Mesenchymal stem cell (in vitro differentiated cells and primary cell): ENCODE results near the gene CD63.

Experiments
- DNase-seq: peaks from one replicate; pipeline ENCODE4 v3.0.0-alpha.2; 2013
- H2AFZ ChIP-seq: one replicate; pipeline ENCODE4 v1.6.1; 2013; ENCODE audit warnings: low read depth, mild to moderate bottlenecking, control low read depth, inconsistent platforms, low read length, moderate library complexity
- H2AK5ac ChIP-seq: 2 replicates; pipeline ENCODE4 v1.6.1; 2013; ENCODE audit warnings: low read length, moderate library complexity, mild to moderate bottlenecking, inconsistent platforms; ENCODE audit not compliant: severe bottlenecking
- H2BK120ac ChIP-seq: one replicate; pipeline ENCODE4 v1.6.1; 2013; ENCODE audit warnings: low read depth, mild to moderate bottlenecking, inconsistent platforms, low read length, moderate library complexity
- H2BK12ac ChIP-seq, 2 experiments: one replicate each; pipeline ENCODE4 v1.6.1; 2013; ENCODE audit warnings: inconsistent platforms in 2 of 2, low read length in 2 of 2, mild to moderate bottlenecking in 2 of 2, moderate library complexity in 2 of 2, control low read depth in 1 of 2
- H2BK15ac ChIP-seq: one replicate; pipeline ENCODE4 v1.6.1; 2013; ENCODE audit warnings: mild to moderate bottlenecking, low read depth, inconsistent platforms; ENCODE audit not compliant: poor library complexity, severe bottlenecking
- H2BK5ac ChIP-seq: 2 replicates; pipeline ENCODE4 v1.6.1; 2013; ENCODE audit warnings: low read depth, mild to moderate bottlenecking, low read length, control low read depth, inconsistent platforms; ENCODE audit not compliant: poor library complexity, severe bottlenecking
- H3K14ac ChIP-seq, 2 experiments: one replicate each; pipeline ENCODE4 v1.6.1; 2013; ENCODE audit warnings: inconsistent platforms in 2 of 2, low read length in 2 of 2, control low read depth in 1 of 2, mild to moderate bottlenecking in 1 of 2, moderate library complexity in 1 of 2
- H3K18ac ChIP-seq, 2 experiments: one replicate each; pipeline ENCODE4 v1.6.1; 2013; ENCODE audit warnings: inconsistent platforms in 2 of 2, low read length in 2 of 2, control low read depth in 1 of 2, low read depth in 1 of 2, mild to moderate bottlenecking in 1 of 2
- H3K23ac ChIP-seq, 2 experiments: one replicate each; pipeline ENCODE4 v1.6.1; 2013; ENCODE audit warnings: inconsistent platforms in 2 of 2, low read length in 2 of 2, mild to moderate bottlenecking in 2 of 2, moderate library complexity in 2 of 2, control low read depth in 1 of 2
- H3K27ac ChIP-seq: 2 replicates; pipeline ENCODE4 v1.5.1; 2013; ENCODE audit warnings: mild to moderate bottlenecking, moderate library complexity, low read length, control low read depth, inconsistent platforms; ENCODE audit not compliant: poor library complexity, severe bottlenecking
- H3K27me3 ChIP-seq, 2 experiments: 2 replicates each; pipeline versions ENCODE4 v1.6.1 to v1.7.0; 2013; ENCODE audit warnings: low read length in 2 of 2, mild to moderate bottlenecking in 2 of 2, moderate library complexity in 2 of 2, control low read depth in 1 of 2, inconsistent platforms in 1 of 2; ENCODE audit not compliant: control insufficient read depth in 1 of 2, insufficient read depth in 1 of 2
- H3K36me3 ChIP-seq, 2 experiments: 2 replicates each; pipeline versions ENCODE4 v1.6.1 to v1.7.0; 2013; ENCODE audit warnings: low read length in 2 of 2, control low read depth in 1 of 2, inconsistent platforms in 1 of 2, low read depth in 1 of 2, mild to moderate bottlenecking in 1 of 2; ENCODE audit not compliant: insufficient read depth in 2 of 2, control insufficient read depth in 1 of 2
- H3K4ac ChIP-seq, 2 experiments: one replicate each; pipeline ENCODE4 v1.6.1; 2013; ENCODE audit warnings: inconsistent platforms in 2 of 2, low read length in 2 of 2, mild to moderate bottlenecking in 2 of 2, moderate library complexity in 2 of 2, control low read depth in 1 of 2, low read depth in 1 of 2
- H3K4me1 ChIP-seq: 2 replicates; pipeline ENCODE4 v1.6.1; 2013; ENCODE audit warnings: low read depth, low read length, control low read depth; ENCODE audit not compliant: control insufficient read depth, insufficient read depth
- H3K4me2 ChIP-seq: 2 replicates; pipeline ENCODE4 v1.6.1; 2013; ENCODE audit warnings: low read length, mild to moderate bottlenecking, inconsistent platforms; ENCODE audit not compliant: poor library complexity, severe bottlenecking
- H3K4me3 ChIP-seq, 2 experiments: 2 replicates each; pipeline versions ENCODE4 v1.5.1 to v1.7.0; 2013; ENCODE audit warnings: low read length in 2 of 2, mild to moderate bottlenecking in 2 of 2, control low read depth in 1 of 2, low read depth in 1 of 2; ENCODE audit not compliant: insufficient read depth in 1 of 2
- H3K79me1 ChIP-seq: replicated peaks from 2 replicates; pipeline ENCODE4 v1.6.1; 2013; ENCODE audit warnings: mild to moderate bottlenecking, control low read depth, low read length, inconsistent platforms; ENCODE audit not compliant: poor library complexity, severe bottlenecking
- H3K9ac ChIP-seq: 2 replicates; pipeline ENCODE4 v1.7.0; 2013; ENCODE audit warnings: mild to moderate bottlenecking, low read length, moderate library complexity
- H3K9me3 ChIP-seq: 2 replicates; pipeline ENCODE4 v1.7.0; 2013; ENCODE audit warnings: mild to moderate bottlenecking, low read length; ENCODE audit not compliant: control insufficient read depth
- H4K8ac ChIP-seq: one replicate; pipeline ENCODE4 v1.6.1; 2013; ENCODE audit warnings: inconsistent platforms, mild to moderate bottlenecking, low read length, moderate library complexity
- H4K91ac ChIP-seq: one replicate; pipeline ENCODE4 v1.6.1; 2013; ENCODE audit warnings: mild to moderate bottlenecking, low read length, inconsistent platforms
- WGBS: methylation state at CpG from one replicate; pipeline ENCODE4 v1.1.7; 2013; ENCODE audit warnings: mixed read lengths; 5-methylcytosine and 5-hydroxymethylcytosine counted together

Gene CD63

GRCh38 chr12:55715833-55716581, 12.8 kb downstream of the CD63 start, which contains the start of gene BLOC1S1:
Gene BLOC1S1, plus strand, starts transcription at chr12:55716046. Its CDS starts 6 bp downstream, at chr12:55716052.
- Histone ChIP-seq H2AK5ac (peak within 1 kb of the TSS; percentile 74), H3K18ac (peak within 1 kb of the TSS; percentile 31 to 81), H2BK5ac (peak within 1 kb of the TSS; percentile 94), H3K9me3 (no peaks in the 10 kb centered on the region), H2BK120ac (peak within 1 kb of the TSS; percentile 6), H3K27ac (peak within 1 kb of the TSS; percentile 98), H4K91ac (peak within 1 kb of the TSS; percentile 54), H3K14ac (no peak within 1 kb of the TSS), H3K4me3 (peak within 1 kb of the TSS; percentile 67 to 78), H3K23ac (no peak within 1 kb of the TSS), H3K4me1 (peaks cover 37% of the 10 kb centered on the region), H3K9ac (peak within 1 kb of the TSS; percentile 92), H3K79me1 (peaks cover 8% of the 10 kb centered on the region), H2BK12ac (peak within 1 kb of the TSS in 1 of 2 experiments; percentile 73), H3K4ac (peak within 1 kb of the TSS; percentile 30 to 61), H3K4me2 (peak within 1 kb of the TSS; percentile 85), H2AFZ (peak within 1 kb of the TSS; percentile 83), H3K27me3 (peaks cover 0 to 18% of the 10 kb centered on the region in 2 experiments), H2BK15ac (peak within 1 kb of the TSS; percentile 26), H4K8ac (peak within 1 kb of the TSS; percentile 98), H3K36me3 (peaks cover 0 to 3% of the 10 kb centered on the region in 2 experiments)
- under 1% methylated on average over 35 of the region's 42 CpGs for WGBS
- peak; percentile 92 for DNase-seq

DNA sequence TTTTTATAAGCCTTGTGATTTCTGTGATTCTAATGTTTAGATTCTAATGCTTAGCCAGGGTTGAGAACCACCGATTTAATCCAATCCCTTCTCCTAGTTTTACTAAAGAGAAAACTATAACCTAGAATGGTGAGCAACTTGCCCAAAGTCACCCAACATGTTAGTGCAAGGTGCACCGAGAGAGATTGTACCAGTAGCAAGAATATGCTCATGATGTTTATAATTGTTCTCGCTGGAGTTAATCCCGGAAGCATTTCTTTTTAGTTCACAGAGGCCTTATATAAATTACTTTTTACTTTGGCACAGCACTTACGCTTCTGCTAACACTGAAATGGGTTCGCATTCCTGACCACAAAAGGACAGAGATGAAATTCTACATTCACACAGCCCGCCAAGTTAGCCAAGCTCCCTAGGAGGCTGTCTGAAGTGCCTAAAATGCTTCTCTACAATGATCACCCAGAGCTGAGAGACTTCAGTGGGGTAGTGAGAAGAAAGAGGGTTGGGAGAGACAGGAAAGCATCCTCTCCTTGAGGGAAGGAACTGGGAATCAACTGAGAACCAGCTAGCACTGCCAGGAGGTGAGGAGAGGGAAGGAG, 13.5 kb downstream of the CD63 start:
- DNase-seq, result no peak

DNA sequence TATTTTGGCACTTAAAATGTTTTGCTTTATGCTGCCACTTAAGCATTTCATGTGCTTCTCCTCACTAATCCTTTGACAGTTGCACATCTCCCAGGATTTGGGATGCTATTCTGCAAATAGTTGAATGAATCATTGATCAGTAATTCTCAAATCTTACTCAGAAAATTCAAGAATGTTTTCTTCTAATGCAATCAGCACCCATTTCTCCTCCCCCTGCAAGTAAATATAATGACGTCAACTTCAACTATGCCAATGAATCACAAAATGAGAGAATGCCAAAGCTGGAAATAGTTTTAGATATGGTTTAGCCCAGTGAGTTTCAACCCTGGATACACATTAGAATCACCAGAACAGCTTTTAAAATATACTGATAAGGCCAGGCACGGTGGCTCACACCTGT, 15.1 kb downstream of the CD63 start:
- Histone ChIP-seq H2BK15ac (no peak overlapping the region), H3K9ac (peak overlapping the region; percentile 78), H3K27ac (no peak overlapping the region), H3K4me3 (no peak overlapping the region), H3K9me3 (no peaks in the 10 kb centered on the region), H2AFZ (no peak overlapping the region), H3K18ac (no peak overlapping the region), H4K8ac (no peak overlapping the region), H3K23ac (no peak overlapping the region), H3K14ac (no peak overlapping the region), H3K4me2 (no peak overlapping the region), H2BK12ac (no peak overlapping the region), H4K91ac (no peak overlapping the region), H3K36me3 (no peaks in the 10 kb centered on the region), H2AK5ac (no peak overlapping the region), H3K27me3 (peaks cover 0 to 30% of the 10 kb centered on the region in 2 experiments), H3K4me1 (peaks cover 21% of the 10 kb centered on the region), H2BK120ac (no peak overlapping the region), H3K79me1 (peaks cover 5% of the 10 kb centered on the region), H3K4ac (no peak overlapping the region), H2BK5ac (no peak overlapping the region)
- 88% methylated on average over 1 of the region's 2 CpGs for WGBS
- no peak for DNase-seq

More for the DNA sequence above, 13.5 kb downstream of the CD63 start:
- Histone ChIP-seq H2BK12ac (peak overlapping the region in 1 of 2 experiments; percentile 73), H3K23ac (no peak overlapping the region), H2AFZ (peak overlapping the region; percentile 3), H3K9me3 (no peaks in the 10 kb centered on the region), H2BK5ac (no peak overlapping the region), H3K14ac (no peak overlapping the region), H3K9ac (peak overlapping the region; percentile 92), H4K91ac (peak overlapping the region; percentile 25), H3K18ac (peak overlapping the region; percentile 6 to 81), H3K4me2 (peak overlapping the region; percentile 85), H3K27me3 (peaks cover 0 to 18% of the 10 kb centered on the region in 2 experiments), H2BK15ac (no peak overlapping the region), H3K4me1 (peaks cover 32% of the 10 kb centered on the region), H3K27ac (peak overlapping the region; percentile 98), H3K36me3 (peaks cover 0 to 3% of the 10 kb centered on the region in 2 experiments), H2BK120ac (peak overlapping the region; percentile 6), H2AK5ac (peak overlapping the region; percentile 74), H3K79me1 (peaks cover 8% of the 10 kb centered on the region), H3K4ac (peak overlapping the region in 1 of 2 experiments; percentile 2), H4K8ac (peak overlapping the region; percentile 98), H3K4me3 (peak overlapping the region in 1 of 2 experiments; percentile 78)
- 95% methylated on average over 6 of the region's 7 CpGs for WGBS
